ENCODE results near the gene GRK5. TPM values are rescaled to one million over a fixed set of nuclear protein-coding genes. Genes with fewer than 3 reads are reported as not detected.

GRK5 gene
- polyA plus RNA-seq, 1 donor from 2014 or later = 34.9 TPM

DNA sequence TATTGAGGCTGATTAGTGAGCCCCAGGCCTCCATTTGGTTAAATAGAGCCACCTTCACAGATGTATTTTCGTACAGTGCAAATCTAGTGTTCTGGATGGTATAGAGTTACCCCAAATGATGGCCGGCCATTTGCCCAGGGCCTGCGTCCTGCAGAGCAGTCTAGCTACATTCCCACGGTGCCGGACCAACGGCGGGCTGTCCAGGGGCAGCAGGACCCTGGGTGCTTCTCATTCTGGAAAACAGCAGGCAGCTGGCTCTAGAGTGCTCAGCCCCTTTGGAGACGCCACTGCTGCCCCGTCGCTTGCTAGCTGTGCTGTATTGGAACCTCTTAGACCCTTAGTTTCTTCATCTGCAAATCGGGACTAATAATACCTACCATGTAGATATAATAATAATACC lies 186.1 kb downstream of the GRK5 start:
- Histone ChIP-seq H4K20me1 (ENCODE audit: insufficient read depth) (no peaks in the 10 kb centered on the region), H3K9me2 (ENCODE audit: insufficient read depth, low read length) (no peaks in the 10 kb centered on the region), H2AFZ (ENCODE audit: low read depth, low read length) (no peak overlapping the region), H3K27ac (ENCODE audit: low read length) (no peak overlapping the region), H3K4me2 (ENCODE audit: low read length) (no peak overlapping the region), H3K27me3 (ENCODE audit: insufficient read depth, low read depth, low read length) (no peaks in the 10 kb centered on the region), H3K36me3 (ENCODE audit: insufficient read depth, low read length) (no peaks in the 10 kb centered on the region), H3K79me2 (replicated peaks; ENCODE audit: insufficient read depth, low read length) (no peaks in the 10 kb centered on the region), H3K9me3 (ENCODE audit: low read length) (no peaks in the 10 kb centered on the region), H3F3A (ENCODE audit: insufficient read depth, low read length, poor library complexity, severe bottlenecking) (no peaks in the 10 kb centered on the region), H3K4me3 (ENCODE audit: low read length) (no peak overlapping the region), H3K9ac (ENCODE audit: low read length) (no peak overlapping the region)
- no peak for TF ChIP-seq SMC3 (conservative IDR thresholded peaks at IDR 0.05; ENCODE audit: poor library complexity)
- TF ChIP-seq POLR2AphosphoS5 (IDR thresholded peaks at IDR 0.05) = no peak
- TF ChIP-seq MXI1 (conservative IDR thresholded peaks at IDR 0.05; ENCODE audit: poor library complexity, severe bottlenecking) = no peak
- TF ChIP-seq TAF1 (IDR thresholded peaks at IDR 0.05; ENCODE audit: low read depth) = no peak
- TF ChIP-seq EP300 (conservative IDR thresholded peaks at IDR 0.05; ENCODE audit: poor library complexity, severe bottlenecking) = no peak
- TF ChIP-seq EZH2 (IDR thresholded peaks at IDR 0.05; ENCODE audit: borderline replicate concordance, insufficient read depth, low read length, poor library complexity, severe bottlenecking) = no peak
- TF ChIP-seq RAD21 (conservative IDR thresholded peaks at IDR 0.05) = no peak
- TF ChIP-seq CTCF (IDR thresholded peaks at IDR 0.05; ENCODE audit: poor library complexity, severe bottlenecking) = no peak
- TF ChIP-seq REST (IDR thresholded peaks at IDR 0.05; ENCODE audit: borderline replicate concordance) = no peak

DNA sequence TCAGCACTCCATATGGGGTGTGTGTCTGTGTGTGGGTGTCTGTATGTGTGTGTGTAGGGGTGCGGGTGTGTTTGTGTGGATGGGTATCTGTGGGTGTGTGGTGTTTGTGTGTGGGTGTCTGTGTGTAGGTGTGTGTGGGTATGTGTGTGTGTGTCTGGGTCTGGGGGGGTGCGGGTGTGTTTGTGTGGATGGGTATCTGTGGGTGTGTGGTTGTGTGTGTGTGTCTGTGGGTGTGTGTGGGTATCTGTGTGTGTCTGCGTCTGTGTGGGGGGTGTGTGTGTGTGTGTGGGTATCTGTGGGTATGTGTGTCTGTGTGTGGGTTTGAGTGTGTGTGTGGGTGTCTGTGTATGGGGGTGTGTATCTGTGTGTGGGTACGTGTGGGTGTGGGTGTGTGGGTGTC lies 186.5 kb downstream of the GRK5 start:
- H3K9me2 ChIP-seq (ENCODE audit: insufficient read depth, low read length) = no peaks in the 10 kb centered on the region
- no peaks in the 10 kb centered on the region for H3K9me3 ChIP-seq (ENCODE audit: low read length)
- TF ChIP-seq POLR2AphosphoS5 (IDR thresholded peaks at IDR 0.05) (no peak), REST (IDR thresholded peaks at IDR 0.05; ENCODE audit: borderline replicate concordance) (no peak), EP300 (conservative IDR thresholded peaks at IDR 0.05; ENCODE audit: poor library complexity, severe bottlenecking) (no peak), SMC3 (conservative IDR thresholded peaks at IDR 0.05; ENCODE audit: poor library complexity) (no peak), CTCF (IDR thresholded peaks at IDR 0.05; ENCODE audit: poor library complexity, severe bottlenecking) (no peak), EZH2 (IDR thresholded peaks at IDR 0.05; ENCODE audit: borderline replicate concordance, insufficient read depth, low read length, poor library complexity, severe bottlenecking) (no peak), MXI1 (conservative IDR thresholded peaks at IDR 0.05; ENCODE audit: poor library complexity, severe bottlenecking) (no peak), RAD21 (conservative IDR thresholded peaks at IDR 0.05) (no peak), TAF1 (IDR thresholded peaks at IDR 0.05; ENCODE audit: low read depth) (no peak)

More for the DNA sequence above, 186.5 kb downstream of the GRK5 start:
- H3K4me2 ChIP-seq (ENCODE audit: low read length) = no peak overlapping the region
- no peak overlapping the region for H3K27ac ChIP-seq (ENCODE audit: low read length)
- H3K36me3 ChIP-seq (ENCODE audit: insufficient read depth, low read length) = no peaks in the 10 kb centered on the region
- H3K9ac ChIP-seq (ENCODE audit: low read length) = no peak overlapping the region
- H3K79me2 ChIP-seq (replicated peaks; ENCODE audit: insufficient read depth, low read length) = no peaks in the 10 kb centered on the region
- H3K4me3 ChIP-seq (ENCODE audit: low read length) = no peak overlapping the region
- H4K20me1 ChIP-seq (ENCODE audit: insufficient read depth) = no peaks in the 10 kb centered on the region
- no peaks in the 10 kb centered on the region for H3F3A ChIP-seq (ENCODE audit: insufficient read depth, low read length, poor library complexity, severe bottlenecking)
- no peak overlapping the region for H2AFZ ChIP-seq (ENCODE audit: low read depth, low read length)
- no peaks in the 10 kb centered on the region for H3K27me3 ChIP-seq (ENCODE audit: insufficient read depth, low read depth, low read length)
